ENCODE measurements around the gene MPHOSPH10. TPM values are rescaled to one million over a fixed set of nuclear protein-coding genes. Genes with fewer than 3 reads are reported as not detected.
A peak's percentile ranks its signal among the peaks of the same experiment; 100 is the strongest.
"Not testable (repeated sequence)": the region's sequence is repeated elsewhere in the genome, so short reads cannot be mapped to it uniquely, and the experiment has no call there.

Gene MPHOSPH10
- polyA plus RNA-seq, 3 donors: 44.2 to 52.3 (median 45.5) TPM

DNA sequence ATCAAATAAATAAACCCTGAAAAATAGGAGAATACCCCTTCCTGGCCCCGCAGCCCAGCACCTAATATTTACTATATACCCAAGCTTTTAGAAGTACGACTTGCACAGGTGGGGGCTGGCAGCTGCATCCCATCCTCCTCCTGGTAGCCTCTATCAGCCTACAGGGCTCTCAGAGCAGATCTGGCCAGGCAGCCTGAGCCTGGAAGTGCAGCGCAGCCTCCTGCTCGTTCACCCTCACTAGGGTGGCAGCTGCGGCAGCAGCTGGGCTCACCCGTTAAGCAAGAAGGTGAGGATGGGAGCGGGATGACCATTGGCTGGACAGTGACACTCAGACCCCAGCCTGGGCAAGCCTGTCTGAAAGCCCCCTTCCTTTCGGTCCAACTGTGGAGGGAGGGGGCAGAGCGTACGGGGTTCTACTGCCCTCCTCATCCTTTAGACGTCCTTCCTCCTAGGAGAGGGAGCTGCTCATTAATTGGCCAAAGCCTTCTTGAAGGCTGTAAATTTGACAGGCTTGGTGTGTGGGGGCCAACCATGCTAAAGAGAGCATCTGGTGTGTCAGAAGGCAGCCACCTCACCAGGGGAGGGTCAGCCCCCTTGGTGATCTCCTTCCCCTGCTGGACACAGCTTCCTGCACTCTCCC, 23.3 kb downstream of the MPHOSPH10 start:
- no peak for DNase-seq (ENCODE audit: extremely low read depth in 1 of 11, low read depth in 9 of 11, low spot score in 4 of 11)

DNA sequence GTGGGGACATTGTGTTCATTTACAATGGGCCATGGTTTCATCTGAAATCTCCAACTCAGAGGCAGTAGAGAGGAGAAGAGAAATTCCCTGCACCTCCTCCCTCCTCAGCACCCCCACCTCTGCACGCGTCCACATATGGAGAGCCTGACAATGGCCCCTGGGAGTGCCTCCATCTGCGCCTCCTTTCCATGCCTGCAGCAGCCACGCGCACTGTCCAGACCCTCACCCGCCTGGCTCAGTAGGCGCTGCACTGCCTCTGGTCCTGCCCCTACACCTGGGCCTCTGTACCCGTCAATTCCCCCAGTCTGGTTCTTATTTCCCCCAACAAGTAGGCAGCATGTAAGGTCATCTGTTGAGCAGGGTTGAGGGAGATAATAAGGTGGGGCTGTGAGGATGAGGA, 23.8 kb downstream of the MPHOSPH10 start:
- DNase-seq (ENCODE audit: extremely low read depth in 1 of 11, low read depth in 9 of 11, low spot score in 4 of 11): no peak

DNA sequence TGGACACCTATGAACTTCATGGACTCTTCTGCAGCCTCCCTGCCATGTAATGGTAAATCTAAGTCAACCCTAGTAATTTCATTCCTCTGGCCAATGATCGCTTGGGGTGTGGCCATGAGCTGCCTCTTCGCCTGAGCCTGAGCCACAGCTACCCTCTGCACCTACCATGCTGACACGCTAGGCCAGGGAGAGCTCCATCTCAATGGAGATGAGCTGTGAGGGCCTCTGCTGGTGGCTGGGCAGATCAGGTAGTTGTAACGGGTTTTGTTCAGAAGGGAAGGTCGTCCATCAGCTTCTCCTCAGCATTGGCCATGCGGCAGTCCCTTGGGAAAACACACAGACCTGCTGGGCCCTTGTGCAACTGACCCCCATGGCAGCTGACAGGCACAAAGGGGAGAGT, 24.4 kb downstream of the MPHOSPH10 start:
- DNase-seq (ENCODE audit: extremely low read depth in 1 of 11, low read depth in 9 of 11, low spot score in 4 of 11): no peak

DNA sequence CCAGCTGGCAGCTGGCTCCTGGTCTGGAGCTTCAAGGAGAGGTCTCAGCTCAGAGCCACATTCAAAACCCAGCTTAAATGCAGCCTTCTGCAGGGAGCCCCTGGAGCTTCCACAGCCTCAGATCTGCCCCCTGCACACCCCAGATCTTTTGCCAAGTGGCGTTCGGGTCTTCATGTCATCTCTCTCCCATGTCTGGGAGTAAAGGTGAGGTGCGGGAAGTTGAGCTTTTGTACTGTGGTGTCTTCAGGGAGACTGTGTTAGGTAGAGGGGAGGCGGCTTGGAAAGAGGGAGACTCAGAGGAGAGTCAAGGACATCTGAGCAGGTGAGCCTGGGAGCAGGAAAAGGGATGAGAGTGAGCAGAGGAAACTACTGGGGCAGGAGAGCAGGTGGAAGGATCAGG, 25.4 kb downstream of the MPHOSPH10 start:
- no peak for DNase-seq (ENCODE audit: extremely low read depth in 1 of 11, low read depth in 9 of 11, low spot score in 4 of 11)

DNA sequence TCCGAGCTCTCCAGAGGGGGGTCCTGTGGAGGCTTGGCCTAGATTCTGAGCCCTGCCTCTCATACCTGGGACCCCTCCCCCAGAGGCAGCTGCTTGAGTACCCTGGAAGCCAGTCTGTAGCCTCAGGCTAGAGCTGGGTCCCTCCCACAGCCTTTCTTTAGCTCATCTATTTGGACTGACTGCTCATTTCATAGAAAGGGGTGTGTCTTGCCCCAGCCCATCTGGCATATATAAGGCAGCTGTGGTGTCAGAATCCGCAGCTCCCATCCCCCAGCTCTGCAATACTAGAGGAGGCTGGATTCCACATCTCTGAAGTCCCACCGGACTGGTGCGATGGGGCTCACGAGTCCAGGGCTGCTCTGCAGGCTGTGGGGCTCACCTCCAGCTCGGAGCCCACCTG, 26.1 kb downstream of the MPHOSPH10 start:
- peak in 10 of 11 donors; percentile 5 to 70 (median 38) for DNase-seq (ENCODE audit: extremely low read depth in 1 of 11, low read depth in 9 of 11, low spot score in 4 of 11)

DNA sequence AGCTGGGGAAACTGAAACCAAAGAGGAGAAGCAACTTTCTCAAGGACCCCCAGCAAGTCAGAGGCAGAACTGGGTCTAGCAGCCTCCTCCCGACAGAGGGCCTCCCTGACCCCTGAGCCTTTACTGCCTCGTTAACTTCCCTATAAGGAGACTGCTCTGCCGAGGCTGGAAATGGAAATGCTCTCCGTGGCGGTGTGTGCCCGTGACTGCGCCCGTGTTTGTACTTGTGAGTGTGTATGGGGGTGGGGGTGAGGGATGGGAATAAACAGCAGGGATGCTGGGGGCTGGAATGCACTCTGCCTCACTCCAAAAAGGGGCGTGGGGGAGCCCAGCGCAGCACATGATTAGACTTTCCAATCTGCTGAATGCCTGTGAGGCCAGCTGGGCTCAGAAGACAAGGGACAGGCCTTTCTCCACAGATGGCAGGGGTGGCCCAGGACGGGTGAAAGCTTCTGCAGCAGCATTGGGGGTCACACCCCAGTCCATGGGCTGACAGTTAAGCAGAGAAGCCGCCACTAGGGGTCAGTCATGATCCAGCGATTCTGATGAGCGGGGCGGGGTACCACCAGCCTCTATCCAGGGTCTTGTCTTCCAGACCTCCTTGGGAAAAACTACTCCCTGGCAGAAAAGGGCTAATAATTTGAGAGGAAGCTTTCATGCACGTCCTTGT, 26.8 kb downstream of the MPHOSPH10 start:
- peak in 10 of 11 donors; percentile 4 to 41 (median 36) for DNase-seq (ENCODE audit: extremely low read depth in 1 of 11, low read depth in 9 of 11, low spot score in 4 of 11)

DNA sequence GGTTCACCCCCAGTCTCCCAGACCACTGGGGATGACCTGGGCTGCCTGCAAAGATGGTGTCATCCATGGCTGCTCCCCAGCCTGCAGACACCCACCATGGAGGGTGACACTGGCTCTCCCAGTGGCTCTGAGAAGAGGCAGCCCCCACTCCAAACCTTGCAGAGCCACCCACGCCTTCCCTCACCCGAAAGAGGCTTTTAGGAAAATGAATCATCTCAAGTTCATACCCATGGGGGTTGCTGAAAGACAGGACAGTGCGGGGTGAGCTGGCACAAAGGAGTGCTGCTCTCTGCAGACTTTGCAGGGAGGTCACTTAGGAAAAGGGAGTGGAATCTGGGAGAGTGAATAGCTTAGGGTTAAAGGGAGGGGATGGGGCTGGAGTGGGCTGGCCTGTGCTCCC, 36.4 kb downstream of the MPHOSPH10 start:
- no peak for DNase-seq (ENCODE audit: extremely low read depth in 1 of 11, low read depth in 9 of 11, low spot score in 4 of 11)

DNA sequence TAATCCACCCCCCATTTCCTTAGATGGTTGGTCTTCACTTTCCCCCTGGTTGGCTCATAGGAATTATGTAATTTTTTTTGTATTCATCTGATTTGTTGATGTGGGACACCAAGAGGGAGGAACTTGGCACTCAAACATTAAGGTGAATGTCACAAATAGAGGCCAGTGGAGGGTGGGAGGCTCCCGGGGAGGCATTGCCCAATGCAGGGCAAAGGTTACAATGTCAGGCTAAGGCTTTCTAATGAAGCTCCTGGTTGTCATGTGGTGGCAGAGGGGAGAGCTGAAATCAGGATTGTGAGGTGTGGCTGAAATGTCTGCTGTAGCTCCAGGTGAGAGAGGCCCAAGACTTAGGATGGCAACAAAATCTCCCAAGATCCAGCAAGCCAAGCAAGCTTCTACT, 42.7 kb downstream of the MPHOSPH10 start:
- no peak for DNase-seq (ENCODE audit: extremely low read depth in 1 of 11, low read depth in 9 of 11, low spot score in 4 of 11)

DNA sequence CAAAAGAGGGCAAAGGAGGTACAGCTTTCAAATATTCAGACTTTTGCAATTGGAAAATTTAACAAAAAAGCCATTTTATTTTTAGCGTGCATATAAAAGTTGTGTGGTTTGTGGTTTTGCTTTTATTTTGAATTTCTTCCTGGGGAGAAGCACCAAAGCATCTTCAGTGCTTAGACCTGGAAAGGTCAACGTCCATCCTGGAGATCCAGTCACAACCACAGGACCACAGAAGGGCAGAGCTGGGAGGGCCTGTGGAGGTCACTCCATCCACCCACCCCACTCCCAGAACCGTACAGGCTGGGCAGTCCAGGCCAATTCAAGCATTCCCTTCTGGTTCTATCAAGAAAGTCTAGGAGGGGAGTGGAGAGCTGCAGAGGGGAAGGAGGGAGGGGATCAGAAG, 43.8 kb downstream of the MPHOSPH10 start:
- DNase-seq (ENCODE audit: extremely low read depth in 1 of 11, low read depth in 9 of 11, low spot score in 4 of 11): no peak

DNA sequence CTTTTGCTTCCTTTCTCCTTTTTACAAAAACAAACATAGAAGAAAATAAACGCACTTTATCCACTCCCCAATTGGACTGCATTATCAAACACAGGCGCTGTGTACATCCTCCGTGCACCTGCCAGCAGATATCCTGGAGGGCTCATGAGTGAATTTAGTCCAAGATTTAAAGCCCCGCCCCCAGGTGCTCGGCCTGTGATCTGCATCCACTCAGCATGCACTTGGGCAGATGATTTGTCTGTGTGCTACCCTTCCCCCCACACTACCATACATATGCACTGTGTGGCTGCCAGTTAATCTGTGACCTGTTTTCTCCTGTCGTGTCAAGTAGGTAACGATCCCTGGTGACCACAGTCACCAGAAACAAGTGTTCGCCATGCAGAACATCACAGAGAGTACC, 48.4 kb downstream of the MPHOSPH10 start:
- not testable (repeated sequence) for DNase-seq (ENCODE audit: extremely low read depth in 1 of 11, low read depth in 9 of 11, low spot score in 4 of 11)

DNA sequence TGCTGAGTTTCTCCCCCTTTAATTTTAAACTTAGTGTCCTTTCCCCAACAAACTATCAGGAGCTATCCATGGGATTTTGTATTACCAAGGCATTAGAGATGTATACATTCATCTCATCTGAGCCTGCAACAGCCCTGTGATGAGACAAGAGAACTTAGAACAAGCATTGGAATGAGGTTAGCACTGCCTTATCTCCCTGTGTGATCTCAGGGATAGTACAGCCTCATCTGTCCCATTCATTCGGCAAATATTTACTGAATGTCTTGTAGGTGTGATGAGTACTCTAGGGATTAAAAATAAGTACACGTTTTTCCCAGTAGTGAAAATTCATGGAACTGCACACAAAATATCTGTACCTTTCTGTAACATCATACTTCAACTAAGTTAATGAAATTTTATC, 50.9 kb downstream of the MPHOSPH10 start:
- no peak for DNase-seq (ENCODE audit: extremely low read depth in 1 of 11, low read depth in 9 of 11, low spot score in 4 of 11)

DNA sequence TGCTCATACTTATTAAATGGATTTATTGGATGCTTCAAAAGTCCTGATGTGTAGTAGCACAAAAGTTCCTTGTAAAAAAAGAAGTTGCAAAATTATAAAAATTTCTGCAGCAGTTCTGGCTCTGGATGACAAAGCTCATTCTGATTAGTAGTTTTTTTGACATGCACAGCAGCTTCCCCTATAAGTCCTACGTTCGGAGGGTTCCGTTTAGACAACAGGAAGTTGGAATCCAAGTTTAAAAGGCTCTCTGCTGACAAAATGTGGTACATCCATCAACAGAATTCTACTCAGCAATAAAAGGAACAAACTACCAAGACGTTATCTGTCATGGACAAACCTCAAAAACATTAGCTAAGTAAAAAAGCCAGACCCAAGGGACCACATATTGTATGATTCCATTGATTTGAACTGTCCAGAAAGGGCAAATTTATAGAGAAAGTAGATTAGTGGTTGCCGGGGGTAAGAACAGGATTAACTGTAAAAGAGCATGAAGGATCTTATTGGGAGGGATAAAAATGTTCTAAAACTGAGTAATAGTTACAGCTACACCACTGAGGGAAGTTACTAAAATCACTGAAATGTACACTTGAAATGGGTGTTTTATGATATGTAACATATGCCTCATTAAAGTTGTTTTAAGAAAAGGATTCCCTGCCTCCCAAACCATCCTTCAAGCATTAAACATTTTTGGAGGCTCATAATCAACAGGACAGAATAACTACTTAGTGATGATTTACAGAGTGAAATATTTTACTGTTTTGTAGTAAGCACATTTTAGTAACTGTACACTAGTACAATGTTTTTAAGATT, 53.1 kb downstream of the MPHOSPH10 start:
- DNase-seq (ENCODE audit: extremely low read depth in 1 of 11, low read depth in 9 of 11, low spot score in 4 of 11): not testable (repeated sequence)

DNA sequence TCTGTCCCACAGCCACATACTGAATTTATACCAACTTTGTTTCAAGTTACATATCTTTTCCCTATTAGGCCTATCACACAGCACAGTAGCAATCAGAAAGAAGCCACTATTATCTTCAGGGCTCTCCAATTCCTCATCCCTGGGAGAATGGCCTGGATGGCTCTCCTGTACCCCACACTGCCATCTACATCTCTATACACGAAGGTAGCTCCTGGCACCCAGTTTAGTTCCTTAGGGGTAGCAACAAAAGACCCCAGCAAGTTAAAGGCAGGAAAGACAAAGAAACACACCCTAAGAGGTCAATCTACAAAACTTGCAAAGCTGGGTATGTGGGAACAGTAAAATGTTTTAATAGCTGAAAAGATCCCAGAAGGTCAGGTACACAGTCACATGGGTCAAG, 56.5 kb downstream of the MPHOSPH10 start:
- DNase-seq (ENCODE audit: extremely low read depth in 1 of 11, low read depth in 9 of 11, low spot score in 4 of 11): no peak

DNA sequence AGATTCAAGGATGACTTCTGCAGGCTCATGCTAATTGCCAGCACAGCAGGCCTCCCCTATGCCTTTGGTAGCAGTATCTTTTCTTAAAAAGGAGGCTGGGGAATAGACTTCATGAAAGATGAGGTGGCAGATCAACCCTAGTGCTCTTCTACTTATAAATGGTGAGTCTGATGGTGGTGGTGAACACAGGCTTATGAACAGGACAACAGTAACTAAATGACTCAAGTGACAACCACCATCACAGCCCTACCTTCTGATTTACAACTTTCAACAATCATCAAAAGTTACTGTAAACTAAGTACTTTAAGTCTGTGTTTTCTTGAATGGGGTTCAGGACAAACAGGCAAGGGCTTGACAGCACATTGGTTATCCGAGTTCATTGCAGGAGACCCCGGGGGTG, 57.2 kb downstream of the MPHOSPH10 start:
- DNase-seq (ENCODE audit: extremely low read depth in 1 of 11, low read depth in 9 of 11, low spot score in 4 of 11): no peak

DNA sequence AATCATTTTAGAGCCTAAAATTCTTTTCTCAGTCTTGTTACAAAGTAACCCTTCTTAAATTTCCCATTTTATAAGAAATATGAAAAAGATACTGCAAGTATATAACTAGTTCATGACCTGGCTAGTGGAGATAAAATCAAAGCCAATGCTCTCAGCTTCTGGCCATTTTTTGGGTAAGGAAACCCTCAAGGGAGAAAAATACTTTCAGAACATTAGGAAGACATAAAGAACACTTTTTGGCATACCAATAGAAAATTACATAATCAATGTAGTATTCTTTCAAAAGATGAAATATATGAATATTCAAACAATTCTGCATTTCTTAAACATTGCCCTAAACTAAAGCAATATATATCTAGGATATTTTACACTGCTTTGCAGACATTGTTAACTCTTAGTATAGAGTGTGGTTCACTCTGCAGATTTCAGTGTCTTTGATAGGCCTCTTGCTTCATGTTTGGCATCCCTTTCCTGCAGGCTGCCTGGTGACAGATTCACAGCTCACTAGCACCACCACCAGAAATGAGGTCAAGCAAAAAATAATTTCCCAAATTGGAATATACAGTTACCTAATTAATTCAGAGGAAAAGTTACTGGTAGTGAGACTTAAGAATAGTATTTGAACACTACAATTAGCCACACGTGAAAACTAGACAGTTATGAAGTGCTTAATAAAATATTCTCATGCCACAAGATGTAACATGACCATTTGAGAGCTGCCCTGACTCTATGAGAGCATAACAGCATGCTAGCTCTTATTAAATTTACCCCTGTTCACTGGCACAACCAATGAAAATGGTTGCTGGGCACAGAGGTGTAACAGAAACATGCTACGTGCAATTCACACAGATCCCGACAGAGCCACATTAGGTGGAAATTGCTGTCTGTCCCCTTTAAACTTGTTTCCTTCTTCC, 60.5 kb downstream of the MPHOSPH10 start:
- peak in 4 of 11 donors; percentile 6 to 13 (median 11) for DNase-seq (ENCODE audit: extremely low read depth in 1 of 11, low read depth in 9 of 11, low spot score in 4 of 11)

DNA sequence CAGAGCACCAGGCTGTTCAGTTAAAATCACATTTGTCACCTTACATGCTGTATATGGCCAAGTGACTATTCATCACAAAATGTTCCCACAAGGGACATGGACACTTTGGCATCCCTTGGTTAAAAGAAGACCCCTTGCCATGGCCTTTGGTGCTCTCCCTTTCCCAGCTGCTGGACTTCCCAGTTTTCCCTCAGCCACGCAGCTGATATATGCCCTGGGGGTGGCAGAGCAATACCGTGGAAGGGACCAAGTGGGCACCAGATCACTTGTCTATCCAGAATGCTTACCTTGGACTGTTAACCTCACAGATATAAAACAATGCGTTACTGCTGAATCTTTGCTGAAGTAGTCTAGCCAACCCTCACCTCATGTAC, 61.1 kb downstream of the MPHOSPH10 start:
- DNase-seq (ENCODE audit: extremely low read depth in 1 of 11, low read depth in 9 of 11, low spot score in 4 of 11): no peak

All from renal cortex interstitium (tissue), 11 donors.